CD4-positive, CD25-positive, alpha-beta regulatory T cell (primary cell): ENCODE results near the gene ARRDC1. TPM values are rescaled to one million over a fixed set of nuclear protein-coding genes. Genes with fewer than 3 reads are reported as not detected.
"Not testable (repeated sequence)": the region's sequence is repeated elsewhere in the genome, so short reads cannot be mapped to it uniquely, and the experiment has no call there.

Source experiments
- ATAC-seq, 2 donors: fragments of 150-1000 bp; cut with Tn5 transposase; one replicate each; pipeline ENCODE4 v1.10.0; 2021; ENCODE audit warnings: low read depth in 2 of 2, moderate number of reproducible peaks in 2 of 2, moderate library complexity in 1 of 2
- DNase-seq, 3 donors: peaks; one replicate each; pipeline versions ENCODE4 v3.0.0 to v3.0.0-alpha.2; 2012 to 2022; ENCODE audit warnings: mixed read lengths in 1 of 3
- H3K27ac ChIP-seq: one replicate; pipeline ENCODE4 v1.7.0; 2013; ENCODE audit warnings: mild to moderate bottlenecking, low read length; ENCODE audit not compliant: insufficient read depth, poor library complexity, severe bottlenecking
- H3K27me3 ChIP-seq: one replicate; pipeline ENCODE4 v1.7.0; 2013; ENCODE audit warnings: low read length; ENCODE audit not compliant: control insufficient read depth, insufficient read depth
- H3K36me3 ChIP-seq: one replicate; pipeline ENCODE4 v1.7.0; 2013; ENCODE audit warnings: mild to moderate bottlenecking, low read length, moderate library complexity; ENCODE audit not compliant: control insufficient read depth, insufficient read depth
- H3K4me1 ChIP-seq: 2 replicates; pipeline ENCODE4 v1.7.0; 2013; ENCODE audit warnings: mild to moderate bottlenecking, low read length; ENCODE audit not compliant: insufficient read depth, control insufficient read depth, poor library complexity, severe bottlenecking
- H3K4me3 ChIP-seq: one replicate; pipeline ENCODE4 v1.7.0; 2013; ENCODE audit warnings: low read depth, mild to moderate bottlenecking, low read length, moderate library complexity
- H3K9me3 ChIP-seq, 2 experiments: 1 replicate in 1 of 2; 2 replicates in 1 of 2; pipeline ENCODE4 v1.7.0; 2013; ENCODE audit warnings: low read length in 2 of 2, mild to moderate bottlenecking in 1 of 2, moderate library complexity in 1 of 2; ENCODE audit not compliant: control insufficient read depth in 2 of 2
- H3K27ac Mint-ChIP-seq, 3 donors: one replicate each; pipeline ENCODE4 v1.8.0; 2020 to 2022; ENCODE audit warnings: mild to moderate bottlenecking in 3 of 3, mixed read lengths in 3 of 3, moderate library complexity in 2 of 3
- H3K27me3 Mint-ChIP-seq: one replicate; pipeline ENCODE4 v1.8.0; 2022; ENCODE audit warnings: mild to moderate bottlenecking, mixed read lengths
- H3K36me3 Mint-ChIP-seq: one replicate; pipeline ENCODE4 v1.8.0; 2020; ENCODE audit warnings: mixed read lengths
- H3K4me1 Mint-ChIP-seq, 4 donors: one replicate each; pipeline ENCODE4 v1.8.0; 2020 to 2022; ENCODE audit warnings: mixed read lengths in 4 of 4, mild to moderate bottlenecking in 1 of 4
- H3K4me3 Mint-ChIP-seq, 4 donors: one replicate each; pipeline ENCODE4 v1.8.0; 2020 to 2022; ENCODE audit warnings: mild to moderate bottlenecking in 4 of 4, mixed read lengths in 4 of 4, moderate library complexity in 3 of 4
- H3K9me3 Mint-ChIP-seq, 7 donors: one replicate each; pipeline ENCODE4 v1.8.0; 2020 to 2022; ENCODE audit warnings: mixed read lengths in 7 of 7, mild to moderate bottlenecking in 3 of 7, moderate library complexity in 2 of 7
- polyA plus RNA-seq, 4 donors: library from polyadenylated mRNA; unstranded; fragments of 300-500 nt; fragmentation: Illumina TruSeq; gene quantifications; one replicate each; pipeline ENCODE4 v1.2.3, GENCODE V29; 2021
- total RNA-seq: library from RNA; stranded (reverse); gene quantifications from one replicate; pipeline ENCODE4 v1.2.3, GENCODE V29; 2022

ARRDC1 gene
- total and polyA plus RNA-seq, 5 donors from 2014 or later: 45.5 to 73.4 (median 52.3) TPM

DNA sequence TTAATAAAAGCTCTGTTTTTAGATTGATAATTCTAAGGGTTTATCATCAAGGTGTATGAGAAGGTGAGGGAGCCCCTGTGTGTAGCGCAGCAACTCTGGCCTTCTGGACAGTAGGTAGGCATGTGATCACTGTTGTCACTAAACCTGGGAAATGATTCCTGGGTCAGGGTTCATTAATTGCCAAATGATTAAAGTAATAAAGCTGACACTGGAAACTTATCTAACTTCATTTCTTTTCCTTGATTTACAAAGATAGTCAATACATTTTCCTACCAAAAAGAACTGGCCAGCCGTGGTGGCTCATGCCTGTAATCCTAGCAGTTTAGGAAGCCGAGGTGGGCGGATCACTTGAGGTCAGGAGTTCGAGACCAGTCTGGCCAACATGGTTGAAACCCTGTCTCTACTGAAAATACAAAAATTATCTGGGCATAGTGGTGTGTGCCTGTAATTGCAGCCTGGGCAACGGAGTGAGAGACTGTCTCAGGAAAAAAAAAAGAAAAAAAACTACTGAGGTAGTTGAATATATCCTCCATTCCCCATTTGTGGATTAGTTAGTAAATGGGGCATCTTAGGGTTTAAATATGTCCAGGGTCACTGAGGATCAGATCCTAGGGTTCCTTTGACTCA is 15.8 kb downstream of the ARRDC1 start:
- Histone ChIP-seq H3K27me3 (no peaks in the 10 kb centered on the region), H3K9me3 (no peaks in the 10 kb centered on the region), H3K4me3 (peak overlapping the region; percentile 82), H3K27ac (no peak overlapping the region), H3K36me3 (peaks cover 8% of the 10 kb centered on the region), H3K4me1 (peaks cover 51% of the 10 kb centered on the region)
- H3K4me3 Mint-ChIP-seq: peak overlapping the region; percentile 28 to 93 (median 90)
- ATAC-seq: no peak
- no peaks in the 10 kb centered on the region for H3K27me3 Mint-ChIP-seq
- H3K4me1 Mint-ChIP-seq: peaks cover 19 to 65% (median 43%) of the 10 kb centered on the region in 4 donors
- peak in 2 of 3 donors; percentile 22 to 32 for DNase-seq
- H3K27ac Mint-ChIP-seq: no peak overlapping the region
- H3K36me3 Mint-ChIP-seq: peaks cover 10% of the 10 kb centered on the region
- peaks cover 0 to 2% (median 0%) of the 10 kb centered on the region in 7 donors for H3K9me3 Mint-ChIP-seq

- not testable (repeated sequence) for H3K36me3 ChIP-seq, H3K27ac ChIP-seq, H3K9me3 Mint-ChIP-seq, ATAC-seq, DNase-seq, H3K4me3 ChIP-seq, H3K27me3 ChIP-seq, H3K27me3 Mint-ChIP-seq, H3K36me3 Mint-ChIP-seq, H3K9me3 ChIP-seq
- H3K4me1 Mint-ChIP-seq: peaks cover 19 to 68% (median 44%) of the 10 kb centered on the region in 4 donors
- H3K4me1 ChIP-seq: peaks cover 50% of the 10 kb centered on the region
- H3K4me3 Mint-ChIP-seq: peak overlapping the region in 2 of 4 donors; percentile 70 to 88
- peak overlapping the region; percentile 23 to 83 (median 52) for H3K27ac Mint-ChIP-seq
Observed at GRCh38 chr9:137622211-137622610, 16.7 kb downstream of the ARRDC1 start.

DNA sequence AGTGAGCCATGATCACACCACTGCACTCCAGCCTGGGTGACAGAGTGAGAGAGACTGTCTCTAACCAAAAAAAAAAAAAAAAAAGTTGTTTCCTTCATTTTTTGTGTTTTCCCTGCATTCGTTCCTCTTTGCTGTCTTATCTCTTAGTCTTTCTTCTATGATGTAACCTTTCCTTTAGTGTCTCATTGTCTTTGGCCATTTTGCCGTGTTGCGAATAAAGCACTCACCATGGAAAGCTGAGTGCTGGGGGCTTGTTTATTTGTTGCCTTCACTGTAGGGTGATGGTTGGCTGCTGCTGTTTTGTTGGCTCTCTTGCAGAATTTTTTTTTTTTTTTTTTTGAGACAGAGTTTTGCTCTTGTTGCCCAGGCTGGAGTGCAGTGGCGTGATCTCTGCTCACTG is 21.0 kb downstream of the ARRDC1 start:
- peaks cover 18% of the 10 kb centered on the region for H3K36me3 Mint-ChIP-seq
- Histone ChIP-seq H3K27me3 (no peaks in the 10 kb centered on the region), H3K9me3 (no peaks in the 10 kb centered on the region), H3K27ac (no peak overlapping the region), H3K4me3 (no peak overlapping the region), H3K36me3 (peaks cover 4% of the 10 kb centered on the region), H3K4me1 (peaks cover 48% of the 10 kb centered on the region)
- peak overlapping the region in 1 of 4 donors; percentile 51 for H3K4me3 Mint-ChIP-seq
- DNase-seq (no peak), ATAC-seq (no peak)
- H3K27ac Mint-ChIP-seq: peak overlapping the region in 1 of 3 donors; percentile 91
- peaks cover 0 to 2% (median 0%) of the 10 kb centered on the region in 7 donors for H3K9me3 Mint-ChIP-seq
- H3K4me1 Mint-ChIP-seq: peaks cover 18 to 76% (median 46%) of the 10 kb centered on the region in 4 donors
- no peaks in the 10 kb centered on the region for H3K27me3 Mint-ChIP-seq

DNA sequence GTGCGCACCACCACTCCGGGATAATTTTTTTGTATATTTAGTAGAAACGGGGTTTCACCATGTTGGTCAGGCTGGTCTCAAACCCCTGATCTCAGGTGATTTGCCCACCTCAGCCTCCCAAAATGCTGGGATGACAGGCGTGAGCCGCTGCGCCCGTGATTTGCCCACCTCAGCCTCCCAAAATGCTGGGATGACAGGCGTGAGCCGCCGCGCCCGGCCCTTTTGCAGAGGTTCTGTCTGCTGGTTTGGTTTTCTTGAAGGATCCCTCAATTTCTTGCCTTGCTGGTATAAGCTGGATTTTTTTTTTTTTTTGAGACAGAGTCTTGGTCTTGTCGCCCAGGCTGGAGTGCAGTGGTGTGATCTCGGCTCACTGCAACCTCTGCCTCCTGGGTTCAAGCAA is 21.9 kb downstream of the ARRDC1 start:
- DNase-seq, H3K9me3 Mint-ChIP-seq, H3K27me3 ChIP-seq, H3K4me3 ChIP-seq, H3K27ac ChIP-seq, ATAC-seq, H3K9me3 ChIP-seq, H3K27me3 Mint-ChIP-seq, H3K27ac Mint-ChIP-seq, H3K36me3 ChIP-seq: not testable (repeated sequence)
- Mint-ChIP-seq H3K36me3 (peaks cover 18% of the 10 kb centered on the region), H3K4me3 (peak overlapping the region in 1 of 4 donors; percentile 56), H3K4me1 (peaks cover 19 to 78% (median 44%) of the 10 kb centered on the region in 4 donors)
- H3K4me1 ChIP-seq: peaks cover 44% of the 10 kb centered on the region

DNA sequence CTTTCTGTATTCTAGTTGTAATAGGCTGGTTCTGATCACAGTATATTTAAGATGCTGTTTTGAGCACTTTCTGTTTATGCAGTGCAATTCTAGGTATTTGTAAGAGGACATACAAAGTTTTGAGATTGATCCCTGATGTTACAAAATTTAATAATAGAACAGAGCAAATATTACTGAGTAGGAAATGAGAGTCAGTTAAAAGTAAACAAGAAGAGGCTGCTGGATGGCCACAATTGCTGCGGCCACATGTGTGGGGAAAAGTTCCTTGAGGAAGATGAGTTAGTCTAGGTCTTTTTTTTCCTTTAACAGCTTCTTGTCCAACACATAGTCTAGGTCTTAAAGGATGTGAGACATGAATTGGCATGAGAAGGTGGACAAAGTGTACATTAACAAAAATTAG is 24.6 kb downstream of the ARRDC1 start:
- H3K27me3 Mint-ChIP-seq: no peaks in the 10 kb centered on the region
- H3K9me3 ChIP-seq: no peaks in the 10 kb centered on the region
- no peak overlapping the region for H3K27ac ChIP-seq
- H3K36me3 Mint-ChIP-seq: peaks cover 13% of the 10 kb centered on the region
- H3K27me3 ChIP-seq: no peaks in the 10 kb centered on the region
- peak overlapping the region; percentile 45 to 93 (median 84) for H3K27ac Mint-ChIP-seq
- H3K4me3 Mint-ChIP-seq: peak overlapping the region in 3 of 4 donors; percentile 12 to 64 (median 12)
- DNase-seq (no peak), ATAC-seq (no peak)
- peak overlapping the region; percentile 5 for H3K4me3 ChIP-seq
- no peaks in the 10 kb centered on the region for H3K36me3 ChIP-seq
- no peaks in the 10 kb centered on the region for H3K9me3 Mint-ChIP-seq
- peaks cover 26 to 76% (median 48%) of the 10 kb centered on the region in 4 donors for H3K4me1 Mint-ChIP-seq
- peaks cover 47% of the 10 kb centered on the region for H3K4me1 ChIP-seq

DNA sequence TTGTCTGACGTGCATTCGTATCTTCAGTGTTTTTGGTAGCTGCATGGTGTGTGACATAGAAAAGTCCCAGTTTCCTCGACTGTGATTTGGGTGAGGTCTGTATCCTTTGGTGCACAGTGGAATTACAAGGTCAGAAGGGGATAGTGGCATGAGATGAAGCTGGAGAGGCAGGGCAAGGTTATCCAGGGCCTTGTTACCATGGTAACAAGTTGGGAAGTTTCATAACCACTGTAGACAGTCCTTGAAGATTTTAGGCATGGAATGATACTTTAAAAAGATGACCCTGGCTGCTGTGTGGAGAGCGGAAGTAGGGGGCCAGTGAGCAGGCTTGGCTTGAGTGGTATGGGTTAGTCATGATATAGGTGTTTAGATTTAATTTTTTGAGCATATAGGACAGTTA is 25.2 kb downstream of the ARRDC1 start:
- H3K9me3 Mint-ChIP-seq: no peaks in the 10 kb centered on the region
- peaks cover 20 to 70% (median 44%) of the 10 kb centered on the region in 4 donors for H3K4me1 Mint-ChIP-seq
- H3K36me3 Mint-ChIP-seq: peaks cover 8% of the 10 kb centered on the region
- no peak for DNase-seq
- Histone ChIP-seq H3K4me3 (peak overlapping the region; percentile 5), H3K36me3 (no peaks in the 10 kb centered on the region), H3K27me3 (no peaks in the 10 kb centered on the region), H3K4me1 (peaks cover 41% of the 10 kb centered on the region), H3K9me3 (no peaks in the 10 kb centered on the region), H3K27ac (no peak overlapping the region)
- peak overlapping the region in 3 of 4 donors; percentile 12 to 62 (median 39) for H3K4me3 Mint-ChIP-seq
- no peak for ATAC-seq
- H3K27ac Mint-ChIP-seq: peak overlapping the region; percentile 45 to 93 (median 84)
- H3K27me3 Mint-ChIP-seq: no peaks in the 10 kb centered on the region

DNA sequence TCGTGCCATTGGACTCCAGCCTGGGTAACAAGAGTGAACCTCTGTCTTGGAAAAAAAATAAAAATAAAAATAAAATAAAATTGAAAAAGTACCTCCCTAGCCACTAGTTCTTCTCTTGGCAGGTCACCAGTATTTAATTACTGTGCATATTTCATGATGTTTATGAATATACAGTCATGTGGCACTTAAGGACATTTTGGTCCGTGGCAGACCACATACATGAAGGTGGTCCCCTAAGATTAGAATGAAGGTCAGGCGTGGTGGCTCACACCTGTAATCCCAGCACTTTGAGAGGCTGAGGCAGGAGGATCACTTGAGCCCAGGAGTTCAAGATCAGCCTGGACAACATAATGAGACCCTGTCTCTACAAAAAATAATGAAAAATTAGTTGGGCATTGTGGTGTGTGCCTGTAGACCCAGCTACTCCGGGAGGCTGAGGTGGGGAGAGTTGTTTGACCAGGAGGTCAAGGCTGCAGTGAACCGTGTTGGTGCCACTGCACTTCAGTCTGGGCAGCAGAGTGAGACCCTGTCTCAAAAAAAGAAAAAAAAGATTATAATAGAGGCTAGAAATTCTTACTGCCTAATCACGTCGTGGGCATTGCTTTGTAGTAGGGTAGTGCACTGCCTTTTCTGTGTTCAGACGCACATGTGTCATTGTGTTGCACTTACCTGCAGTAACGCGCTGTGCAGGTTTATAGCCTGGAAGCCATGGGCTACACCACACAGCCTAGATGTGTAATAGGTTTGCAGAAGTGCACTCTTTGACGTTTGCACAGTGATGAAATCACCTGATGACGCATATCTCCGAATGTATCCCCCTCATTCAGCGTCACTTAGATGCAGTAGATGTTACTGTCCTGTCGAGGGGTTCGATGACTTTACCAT is 26.1 kb downstream of the ARRDC1 start:
- Histone ChIP-seq H3K27ac (no peak overlapping the region), H3K36me3 (no peaks in the 10 kb centered on the region), H3K9me3 (no peaks in the 10 kb centered on the region), H3K4me1 (peaks cover 37% of the 10 kb centered on the region), H3K27me3 (no peaks in the 10 kb centered on the region), H3K4me3 (no peak overlapping the region)
- peaks cover 24 to 74% (median 48%) of the 10 kb centered on the region in 4 donors for H3K4me1 Mint-ChIP-seq
- DNase-seq (no peak), ATAC-seq (no peak)
- H3K36me3 Mint-ChIP-seq: peaks cover 8% of the 10 kb centered on the region
- H3K27me3 Mint-ChIP-seq: no peaks in the 10 kb centered on the region
- peak overlapping the region in 2 of 4 donors; percentile 22 to 61 for H3K4me3 Mint-ChIP-seq
- no peaks in the 10 kb centered on the region for H3K9me3 Mint-ChIP-seq
- H3K27ac Mint-ChIP-seq: peak overlapping the region in 1 of 3 donors; percentile 68
